HS-5 (cell line): ENCODE measurements around the gene SLC43A1.

Experiments
- DNase-seq: peaks from one replicate; pipeline ENCODE4 v3.0.0-alpha.2; 2012; ENCODE audit warnings: low read depth

Gene SLC43A1

DNA sequence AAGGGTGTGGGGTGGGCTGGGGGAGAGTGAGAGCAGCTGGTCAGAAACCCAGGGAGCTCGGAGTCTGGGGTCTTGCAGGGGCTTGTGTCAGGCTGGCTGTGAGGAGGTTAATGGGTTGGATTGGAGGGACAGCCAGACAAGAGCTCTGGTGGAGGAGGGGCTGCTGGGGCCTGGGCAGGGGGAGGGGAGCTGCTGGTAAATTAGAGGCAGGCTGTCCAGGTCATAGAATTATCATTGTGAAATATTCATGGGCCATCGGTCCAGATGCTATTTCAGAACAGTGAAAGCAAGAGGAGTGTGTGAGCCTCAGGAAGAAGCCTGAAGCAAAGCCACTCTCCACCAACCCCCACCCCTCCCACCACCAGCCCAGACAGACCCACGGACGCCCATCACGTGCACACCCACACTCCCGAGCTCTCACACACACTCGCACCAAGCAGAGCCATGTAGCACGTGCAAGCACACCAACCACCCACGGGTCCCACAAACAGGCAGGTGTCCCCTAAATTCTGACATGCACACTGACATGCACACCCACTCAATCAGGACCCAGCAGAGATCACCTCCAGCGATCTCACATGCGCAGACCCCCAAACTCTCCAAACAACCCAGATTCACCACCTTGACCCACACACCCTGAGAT, 36.4 kb downstream of the SLC43A1 start:
- no peak for DNase-seq

- no peak for DNase-seq
Measured at GRCh38 chr11:57477507-57478189, 37.9 kb downstream of the SLC43A1 start.

GRCh38 chr11:57476757-57477506, 38.6 kb downstream of the SLC43A1 start:
- DNase-seq = no peak

DNA sequence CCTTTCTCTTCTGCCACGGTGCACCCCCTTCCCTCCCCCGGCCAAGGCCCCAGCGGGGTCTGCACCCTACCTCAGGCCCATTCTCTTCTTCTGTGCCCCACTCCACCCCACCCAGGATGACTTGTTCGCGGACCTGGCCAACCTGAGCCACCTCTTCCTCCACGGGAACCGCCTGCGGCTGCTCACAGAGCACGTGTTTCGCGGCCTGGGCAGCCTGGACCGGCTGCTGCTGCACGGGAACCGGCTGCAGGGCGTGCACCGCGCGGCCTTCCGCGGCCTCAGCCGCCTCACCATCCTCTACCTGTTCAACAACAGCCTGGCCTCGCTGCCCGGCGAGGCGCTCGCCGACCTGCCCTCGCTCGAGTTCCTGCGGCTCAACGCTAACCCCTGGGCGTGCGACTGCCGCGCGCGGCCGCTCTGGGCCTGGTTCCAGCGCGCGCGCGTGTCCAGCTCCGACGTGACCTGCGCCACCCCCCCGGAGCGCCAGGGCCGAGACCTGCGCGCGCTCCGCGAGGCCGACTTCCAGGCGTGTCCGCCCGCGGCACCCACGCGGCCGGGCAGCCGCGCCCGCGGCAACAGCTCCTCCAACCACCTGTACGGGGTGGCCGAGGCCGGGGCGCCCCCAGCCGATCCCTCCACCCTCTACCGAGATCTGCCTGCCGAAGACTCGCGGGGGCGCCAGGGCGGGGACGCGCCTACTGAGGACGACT, 39.3 kb downstream of the SLC43A1 start:
- DNase-seq = no peak

GRCh38 chr11:57475671-57476046, 39.8 kb downstream of the SLC43A1 start:
- DNase-seq = no peak

GRCh38 chr11:57475191-57475590, 40.3 kb downstream of the SLC43A1 start:
- no peak for DNase-seq

GRCh38 chr11:57474803-57475115, 40.7 kb downstream of the SLC43A1 start:
- DNase-seq = no peak

DNA sequence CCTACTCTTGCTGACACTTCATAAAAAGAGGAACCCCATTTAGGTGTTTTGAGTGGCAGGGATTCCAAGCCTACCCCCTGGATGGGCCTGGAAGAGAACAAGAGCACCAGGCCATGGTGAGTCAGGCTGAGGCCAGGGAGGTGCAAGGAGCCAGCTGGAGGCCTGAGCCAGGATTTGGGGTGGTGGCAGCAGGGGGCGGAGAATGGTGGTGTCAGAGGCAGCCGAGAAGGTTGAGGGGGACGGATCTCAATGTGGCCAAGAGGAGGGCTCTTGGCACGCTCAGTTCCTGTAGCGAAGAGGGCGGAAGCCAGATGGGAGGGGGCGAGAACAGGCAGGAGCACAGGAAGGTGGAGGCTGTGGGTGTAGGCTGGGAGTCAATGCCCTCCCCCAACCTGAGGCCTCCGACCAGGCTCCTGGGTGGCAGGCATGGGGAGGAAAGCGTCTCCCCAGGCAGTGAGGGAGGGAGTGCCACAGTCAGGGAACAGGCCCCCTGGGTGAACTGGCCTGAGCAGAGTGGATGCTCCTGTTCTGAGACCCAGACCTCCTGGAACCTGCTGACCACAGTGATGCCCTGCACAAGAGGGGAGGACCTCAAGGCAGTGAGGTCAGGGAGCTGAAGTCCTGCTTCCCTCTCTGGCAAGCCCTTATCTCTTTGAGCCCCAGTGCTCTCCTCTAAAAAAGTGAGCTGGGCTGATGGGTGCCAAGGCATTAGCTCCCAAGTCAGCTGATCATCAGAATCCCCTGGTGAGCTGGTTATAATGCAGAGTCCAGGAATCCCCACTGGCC, 41.3 kb downstream of the SLC43A1 start:
- DNase-seq = no peak

GRCh38 chr11:57473285-57473841, 42.1 kb downstream of the SLC43A1 start:
- no peak for DNase-seq

DNA sequence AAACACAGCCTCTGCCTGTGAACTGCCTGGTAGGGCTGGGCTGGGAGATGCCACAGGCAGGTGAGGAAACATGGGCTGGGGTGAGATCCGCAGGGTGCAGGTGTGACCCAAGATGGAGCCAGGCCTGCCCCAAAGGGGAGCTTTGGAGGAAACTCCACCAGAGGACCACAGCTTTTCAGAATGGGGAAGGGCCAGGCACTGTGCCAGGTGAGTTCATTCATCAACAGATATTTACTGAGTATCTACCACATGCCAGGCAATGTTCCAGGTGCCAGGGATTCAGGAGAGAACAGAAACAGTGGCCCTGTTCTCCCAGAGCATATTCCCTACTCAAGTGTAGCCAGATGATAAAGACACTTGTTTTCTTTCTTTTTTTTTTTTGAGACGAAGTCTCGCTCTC, 44.0 kb downstream of the SLC43A1 start:
- no peak for DNase-seq

DNA sequence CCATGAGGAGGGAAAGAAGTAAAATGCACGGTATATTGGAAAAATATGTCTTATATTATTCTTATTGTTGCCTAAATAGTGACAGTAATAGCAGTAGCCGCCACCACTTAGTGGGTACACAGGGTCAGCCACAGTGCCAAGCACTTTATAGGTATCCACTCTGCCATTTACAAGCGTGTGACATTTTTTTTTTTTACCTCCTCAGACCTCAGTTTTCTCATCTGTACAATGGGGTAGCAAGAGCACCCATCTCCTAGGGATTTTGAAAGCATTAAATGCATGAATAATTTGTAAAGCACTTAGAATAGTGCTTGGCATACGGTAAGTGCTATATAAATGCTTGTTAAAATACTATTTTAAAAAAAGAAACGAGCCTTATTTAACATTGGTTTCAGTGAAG, 46.2 kb downstream of the SLC43A1 start:
- DNase-seq = no peak

GRCh38 chr11:57468276-57468675, 47.2 kb downstream of the SLC43A1 start:
- DNase-seq = no peak

DNA sequence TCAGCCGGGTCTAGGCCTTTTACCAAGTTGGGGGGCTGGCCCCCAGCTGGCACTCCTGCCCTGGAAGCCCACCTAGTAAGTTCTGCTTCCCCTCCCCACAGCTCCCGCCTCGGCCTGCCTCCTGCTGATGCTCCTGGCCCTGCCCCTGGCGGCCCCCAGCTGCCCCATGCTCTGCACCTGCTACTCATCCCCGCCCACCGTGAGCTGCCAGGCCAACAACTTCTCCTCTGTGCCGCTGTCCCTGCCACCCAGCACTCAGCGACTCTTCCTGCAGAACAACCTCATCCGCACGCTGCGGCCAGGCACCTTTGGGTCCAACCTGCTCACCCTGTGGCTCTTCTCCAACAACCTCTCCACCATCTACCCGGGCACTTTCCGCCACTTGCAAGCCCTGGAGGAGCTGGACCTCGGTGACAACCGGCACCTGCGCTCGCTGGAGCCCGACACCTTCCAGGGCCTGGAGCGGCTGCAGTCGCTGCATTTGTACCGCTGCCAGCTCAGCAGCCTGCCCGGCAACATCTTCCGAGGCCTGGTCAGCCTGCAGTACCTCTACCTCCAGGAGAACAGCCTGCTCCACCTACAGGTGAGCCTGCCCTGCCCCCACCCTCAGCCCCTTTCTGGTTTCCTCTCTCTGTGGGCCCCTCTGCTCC, 47.9 kb downstream of the SLC43A1 start:
- DNase-seq = no peak

- no peak for DNase-seq
Measured at GRCh38 chr11:57466680-57467079, 48.8 kb downstream of the SLC43A1 start.

DNA sequence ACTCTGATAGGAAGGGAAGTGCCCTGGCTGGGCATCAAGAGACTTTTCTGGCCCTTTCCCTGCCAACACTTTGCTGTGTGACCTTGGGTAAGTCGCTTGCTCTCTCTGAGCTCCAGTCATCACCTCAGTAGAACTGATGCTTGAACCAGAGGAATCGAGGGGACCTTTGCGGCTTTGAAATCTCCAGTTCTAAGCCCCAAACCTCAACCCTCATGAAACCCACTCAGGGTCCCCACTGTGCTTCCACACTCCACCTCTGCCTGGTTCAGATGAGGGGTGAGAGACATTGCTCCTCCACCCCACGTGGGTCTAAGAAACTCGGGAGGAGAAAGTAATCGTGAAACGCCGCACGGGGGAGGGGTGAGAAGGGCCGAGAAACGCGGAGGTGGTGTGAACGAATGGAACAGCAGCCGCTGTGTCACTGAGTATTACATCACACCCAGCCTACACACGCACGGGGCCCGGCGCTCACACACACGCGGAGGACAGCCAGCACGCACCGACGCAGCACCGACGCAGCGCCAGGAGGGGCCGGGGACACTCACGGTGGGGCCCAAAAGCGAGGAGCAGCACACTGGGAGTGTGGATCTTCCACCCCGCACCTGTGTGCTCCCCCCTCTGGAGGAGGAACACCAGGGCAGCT, 50.8 kb downstream of the SLC43A1 start:
- DNase-seq = no peak

DNA sequence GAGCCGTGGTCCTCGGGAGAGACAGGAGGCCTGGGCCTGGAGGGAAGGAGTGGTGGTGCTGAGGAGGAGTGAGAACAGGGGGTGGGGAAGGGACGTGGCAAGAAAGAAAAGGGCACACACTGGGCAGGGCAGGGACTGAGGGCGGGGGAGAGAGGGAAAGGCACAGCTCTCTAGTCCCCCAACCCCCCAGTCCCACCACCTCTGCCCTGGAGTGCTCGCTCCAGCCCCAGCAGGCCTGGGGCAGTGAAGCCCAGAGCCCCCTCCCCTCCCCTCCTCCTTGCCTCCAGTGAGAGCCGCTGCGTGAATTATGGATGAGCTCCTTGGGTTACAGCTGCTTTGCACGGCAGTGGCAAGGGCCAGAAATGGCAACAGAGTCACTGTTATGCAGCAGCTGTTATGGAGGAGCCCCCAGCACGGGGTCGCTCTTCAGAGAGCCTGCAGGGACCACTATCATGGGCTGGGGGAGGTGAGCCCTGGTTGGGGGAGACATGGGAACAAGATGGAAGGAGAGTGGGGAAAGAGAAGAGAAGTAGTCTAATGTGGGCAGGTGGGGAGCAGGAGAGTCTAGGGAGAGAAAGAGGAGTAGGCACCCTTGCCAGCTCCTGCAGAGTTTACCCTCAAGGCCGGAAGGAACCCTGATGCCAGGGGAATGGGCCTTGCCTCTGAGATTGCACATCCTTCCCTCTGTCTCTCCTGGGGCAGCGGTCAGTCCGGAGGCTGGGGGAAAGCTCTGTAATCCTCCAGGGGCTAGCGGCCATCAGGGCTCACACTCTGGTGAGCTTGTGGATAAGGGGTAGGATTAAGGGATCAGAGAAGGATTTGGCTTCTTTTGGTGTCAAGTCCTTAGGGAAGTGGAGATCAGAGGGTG, 51.6 kb downstream of the SLC43A1 start:
- no peak for DNase-seq

GRCh38 chr11:57462597-57462996, 52.9 kb downstream of the SLC43A1 start:
- DNase-seq = no peak

DNA sequence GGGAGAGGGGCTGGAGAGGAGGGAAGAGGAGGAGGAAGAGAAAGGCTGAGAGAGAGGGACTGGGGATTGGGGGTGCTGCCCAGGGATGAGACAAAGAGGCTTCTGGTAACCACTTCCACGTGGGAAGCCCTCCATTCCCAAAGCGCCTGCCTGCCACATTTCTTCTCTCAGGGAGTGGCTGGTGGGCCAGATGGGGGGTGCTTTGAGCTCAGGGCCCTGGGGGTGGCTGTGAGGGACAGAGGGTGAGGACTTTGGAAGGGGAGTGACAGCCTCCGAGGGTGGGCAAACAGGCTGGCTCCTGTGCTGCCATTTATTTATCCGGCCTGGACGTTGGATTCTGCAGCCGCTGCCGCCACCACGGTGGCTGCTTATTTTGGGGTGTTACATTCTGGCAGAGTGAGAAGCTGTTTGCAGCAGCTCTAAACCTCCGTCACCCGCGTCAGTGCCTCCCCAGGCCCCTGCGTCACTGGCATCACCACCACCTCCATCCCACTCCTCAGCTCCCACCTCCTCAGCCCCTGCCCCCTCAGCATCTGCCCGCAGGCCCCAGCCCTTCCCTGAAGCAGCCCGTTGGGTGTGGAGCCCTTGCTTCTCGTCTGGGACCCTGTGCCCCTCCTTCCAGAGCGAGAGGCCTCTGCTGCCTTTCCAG, 53.5 kb downstream of the SLC43A1 start:
- DNase-seq = no peak
